Neural crest cell (in vitro differentiated cells): Measurements from ENCODE around the gene GRIN2A. TPM values are rescaled to one million over a fixed set of nuclear protein-coding genes. Genes with fewer than 3 reads are reported as not detected.

Experiments
- DNase-seq: peaks from one replicate; pipeline ENCODE4 v3.0.0; 2021; ENCODE audit warnings: low read depth, mixed read lengths, low spot score
- H3K27ac Mint-ChIP-seq: one replicate; pipeline ENCODE4 v1.8.0; 2021; ENCODE audit warnings: mild to moderate bottlenecking, mixed read lengths; ENCODE audit not compliant: unreplicated experiment
- H3K27me3 Mint-ChIP-seq: 2 replicates; pipeline ENCODE4 v1.8.0; 2021; ENCODE audit warnings: low read depth, mild to moderate bottlenecking, mixed read lengths
- H3K36me3 Mint-ChIP-seq: 2 replicates; pipeline ENCODE4 v1.8.0; 2021; ENCODE audit warnings: low read depth, mild to moderate bottlenecking, mixed read lengths
- H3K4me1 Mint-ChIP-seq: 2 replicates; pipeline ENCODE4 v1.8.0; 2021; ENCODE audit warnings: mixed read lengths
- H3K4me3 Mint-ChIP-seq: one replicate; pipeline ENCODE4 v1.8.0; 2021; ENCODE audit warnings: mild to moderate bottlenecking, mixed read lengths
- H3K9me3 Mint-ChIP-seq: 2 replicates; pipeline ENCODE4 v1.8.0; 2021; ENCODE audit warnings: mixed read lengths
- total RNA-seq: library from RNA; stranded (reverse); gene quantifications from 2 replicates; pipeline ENCODE4 v1.2.1, GENCODE V29; 2021
- TF ChIP-seq, protein P1 (sequence below): fragments of 200-600 bp; sonication (generic); conservative IDR thresholded peaks from 2 replicates; pipeline ENCODE4 v1.5.0; 2021; ENCODE audit warnings: antibody characterized with exemption, mild to moderate bottlenecking

The GRIN2A gene
- total RNA-seq, 1 donor from 2014 or later: 0.09 TPM

DNA sequence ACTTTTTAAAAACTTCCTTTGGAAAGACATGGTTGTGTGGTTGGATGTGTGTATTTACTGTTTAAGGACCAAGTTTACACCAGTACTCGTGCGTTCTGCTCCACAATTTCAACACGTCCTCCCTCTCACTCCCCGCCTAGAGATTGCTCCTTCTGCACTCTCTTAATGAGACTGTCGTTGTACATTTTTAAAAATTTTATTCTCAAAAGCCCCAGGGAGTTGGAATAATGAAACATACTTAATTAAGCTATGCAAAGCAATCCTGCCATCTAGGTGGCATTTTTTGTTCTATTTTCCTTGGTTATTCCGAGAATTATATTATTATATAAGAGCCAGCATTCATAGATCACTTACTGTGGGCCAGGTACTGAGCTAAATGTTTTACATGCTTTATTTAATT lies 264.5 kb downstream of the GRIN2A start:
- TF ChIP-seq, protein P1, sequence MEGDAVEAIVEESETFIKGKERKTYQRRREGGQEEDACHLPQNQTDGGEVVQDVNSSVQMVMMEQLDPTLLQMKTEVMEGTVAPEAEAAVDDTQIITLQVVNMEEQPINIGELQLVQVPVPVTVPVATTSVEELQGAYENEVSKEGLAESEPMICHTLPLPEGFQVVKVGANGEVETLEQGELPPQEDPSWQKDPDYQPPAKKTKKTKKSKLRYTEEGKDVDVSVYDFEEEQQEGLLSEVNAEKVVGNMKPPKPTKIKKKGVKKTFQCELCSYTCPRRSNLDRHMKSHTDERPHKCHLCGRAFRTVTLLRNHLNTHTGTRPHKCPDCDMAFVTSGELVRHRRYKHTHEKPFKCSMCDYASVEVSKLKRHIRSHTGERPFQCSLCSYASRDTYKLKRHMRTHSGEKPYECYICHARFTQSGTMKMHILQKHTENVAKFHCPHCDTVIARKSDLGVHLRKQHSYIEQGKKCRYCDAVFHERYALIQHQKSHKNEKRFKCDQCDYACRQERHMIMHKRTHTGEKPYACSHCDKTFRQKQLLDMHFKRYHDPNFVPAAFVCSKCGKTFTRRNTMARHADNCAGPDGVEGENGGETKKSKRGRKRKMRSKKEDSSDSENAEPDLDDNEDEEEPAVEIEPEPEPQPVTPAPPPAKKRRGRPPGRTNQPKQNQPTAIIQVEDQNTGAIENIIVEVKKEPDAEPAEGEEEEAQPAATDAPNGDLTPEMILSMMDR: no peak
- no peaks in the 10 kb centered on the region for H3K9me3 Mint-ChIP-seq
- H3K27ac Mint-ChIP-seq: no peak overlapping the region
- no peak for DNase-seq
- H3K4me3 Mint-ChIP-seq: no peak overlapping the region
- no peaks in the 10 kb centered on the region for H3K4me1 Mint-ChIP-seq
- H3K36me3 Mint-ChIP-seq: no peaks in the 10 kb centered on the region
- peaks cover 6% of the 10 kb centered on the region for H3K27me3 Mint-ChIP-seq

DNA sequence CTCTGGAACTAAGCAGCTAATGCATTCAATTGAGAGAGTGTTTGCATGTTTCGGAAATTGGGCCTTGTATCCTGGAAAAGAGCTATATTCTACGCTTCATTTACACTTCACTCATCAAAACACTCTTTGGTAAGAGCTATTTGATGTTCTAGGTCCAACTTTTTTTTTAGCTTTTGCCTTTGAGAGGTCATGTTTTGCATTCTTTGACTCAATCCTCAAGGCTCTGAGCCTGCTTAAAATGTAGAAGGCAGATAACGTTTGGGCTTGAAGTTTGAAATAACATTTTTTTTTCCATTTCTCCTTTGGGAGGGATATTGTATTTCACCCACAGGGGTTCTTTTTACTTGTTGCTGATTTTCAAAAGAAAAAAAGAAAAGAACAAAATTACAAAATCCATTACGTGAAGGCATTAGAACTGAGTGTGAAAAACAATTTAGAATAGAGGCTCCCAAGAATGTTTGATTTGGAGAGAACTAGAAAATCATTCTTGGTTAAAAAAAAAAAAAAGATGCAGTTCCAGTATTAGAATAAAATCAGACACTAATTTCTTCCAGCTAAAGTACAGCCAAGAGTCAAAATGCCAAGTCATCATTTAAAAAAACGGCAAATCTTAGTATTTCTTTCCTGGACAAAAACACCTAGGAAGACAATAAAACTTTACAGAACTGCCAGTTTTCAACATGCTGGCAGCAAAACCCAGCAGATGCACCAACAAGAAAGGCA lies 268.5 kb downstream of the GRIN2A start:
- peaks cover 9% of the 10 kb centered on the region for H3K27me3 Mint-ChIP-seq
- no peaks in the 10 kb centered on the region for H3K36me3 Mint-ChIP-seq
- H3K4me1 Mint-ChIP-seq: no peaks in the 10 kb centered on the region
- H3K27ac Mint-ChIP-seq: no peak overlapping the region
- H3K9me3 Mint-ChIP-seq: no peaks in the 10 kb centered on the region
- TF ChIP-seq, protein P1: no peak
- DNase-seq: no peak
- H3K4me3 Mint-ChIP-seq: no peak overlapping the region

DNA sequence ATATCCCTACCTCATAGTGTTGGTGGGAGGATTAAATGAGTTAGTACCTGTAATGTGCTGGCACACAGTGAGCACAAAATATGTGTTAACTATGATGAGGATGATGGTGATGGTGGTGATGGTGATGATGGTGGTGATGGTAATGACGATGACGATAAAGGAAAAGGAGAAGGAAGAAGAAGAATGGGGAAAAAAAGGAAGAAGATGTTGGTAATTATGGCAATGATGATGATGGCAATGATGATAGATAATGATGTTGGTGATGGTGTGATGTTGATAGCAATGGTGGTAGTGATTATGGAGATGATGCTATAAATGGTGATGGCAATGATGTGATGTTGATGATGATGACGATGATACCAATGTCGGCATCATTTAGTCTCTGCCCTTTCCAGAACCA lies 270.2 kb downstream of the GRIN2A start:
- Mint-ChIP-seq H3K36me3 (no peaks in the 10 kb centered on the region), H3K4me1 (peaks cover 4% of the 10 kb centered on the region), H3K9me3 (no peaks in the 10 kb centered on the region), H3K27ac (no peak overlapping the region), H3K4me3 (no peak overlapping the region), H3K27me3 (peaks cover 11% of the 10 kb centered on the region)
- no peak for DNase-seq
- TF ChIP-seq, protein P1: no peak

DNA sequence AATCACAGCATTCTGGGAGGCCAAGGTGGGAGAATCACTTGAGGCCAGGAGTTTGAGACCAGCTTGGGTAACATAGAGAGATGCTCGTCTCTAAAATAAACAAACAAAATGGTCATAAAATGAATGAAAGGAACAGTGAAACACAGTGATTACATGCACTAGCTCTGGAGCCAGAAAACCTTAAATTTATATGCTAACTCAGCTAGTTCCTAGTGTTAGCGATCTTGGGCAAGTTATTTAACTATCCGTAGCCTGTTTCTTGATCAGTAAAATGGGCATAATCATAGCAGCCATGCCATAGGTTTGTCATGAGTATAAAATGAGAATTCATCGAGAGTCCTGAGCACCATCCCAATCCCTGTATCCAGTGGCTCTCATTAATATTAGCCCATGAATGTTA lies 271.0 kb downstream of the GRIN2A start:
- Mint-ChIP-seq H3K4me3 (no peak overlapping the region), H3K4me1 (peaks cover 4% of the 10 kb centered on the region), H3K9me3 (no peaks in the 10 kb centered on the region), H3K27me3 (peaks cover 8% of the 10 kb centered on the region), H3K27ac (no peak overlapping the region), H3K36me3 (no peaks in the 10 kb centered on the region)
- TF ChIP-seq, protein P1: no peak
- no peak for DNase-seq

DNA sequence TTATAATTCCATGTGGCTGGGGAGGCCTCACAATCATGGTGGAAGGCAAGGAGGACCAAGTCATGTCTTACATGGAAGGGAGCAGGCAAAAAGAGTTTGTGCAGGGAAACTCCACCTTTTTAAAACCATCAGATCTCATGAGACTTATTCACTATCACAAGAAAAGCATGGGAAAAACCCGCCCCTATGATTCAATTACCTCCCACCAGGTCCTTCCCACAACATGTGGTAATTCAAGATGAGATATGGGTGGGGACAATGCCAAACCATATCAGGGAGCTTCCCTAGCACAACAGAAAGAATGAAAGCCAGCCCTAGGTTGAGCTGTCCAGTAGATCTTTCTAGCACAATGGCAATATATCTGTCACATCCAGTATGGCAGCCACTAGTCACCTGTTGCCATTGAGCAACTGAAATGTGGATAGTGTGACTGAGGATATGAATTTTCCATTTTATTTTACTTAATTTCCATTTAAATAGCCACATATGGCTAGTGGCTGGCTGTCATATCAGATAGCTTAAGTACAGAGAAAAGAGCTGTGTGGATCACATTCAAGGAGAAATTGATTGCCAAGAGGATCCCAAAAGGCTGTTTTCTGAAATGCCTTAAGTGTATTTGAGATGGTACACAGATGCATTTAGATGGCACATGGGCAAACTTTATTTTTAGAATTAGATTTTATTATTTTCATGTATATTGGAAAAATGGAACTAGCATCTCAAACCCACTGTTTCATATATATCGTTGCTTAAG lies 273.0 kb downstream of the GRIN2A start:
- H3K27ac Mint-ChIP-seq: no peak overlapping the region
- H3K9me3 Mint-ChIP-seq: no peaks in the 10 kb centered on the region
- DNase-seq: no peak
- no peaks in the 10 kb centered on the region for H3K36me3 Mint-ChIP-seq
- H3K4me3 Mint-ChIP-seq: no peak overlapping the region
- H3K4me1 Mint-ChIP-seq: peaks cover 4% of the 10 kb centered on the region
- peaks cover 5% of the 10 kb centered on the region for H3K27me3 Mint-ChIP-seq
- TF ChIP-seq, protein P1: no peak
